GM18508 (cell line): ENCODE data around the gene CCDC183.
"Not testable (repeated sequence)": the region's sequence is repeated elsewhere in the genome, so short reads cannot be mapped to it uniquely, and the experiment has no call there.

Experiments used
- ATAC-seq: cut with Tn5 transposase; IDR thresholded peaks from one replicate; pipeline ENCODE4 v1.9.1; 2021; ENCODE audit warnings: moderate number of reproducible peaks; ENCODE audit not compliant: insufficient read depth, unreplicated experiment

The CCDC183 gene

GRCh38 chr9:136799079-136799853 is 3.1 kb downstream of the CCDC183 start:
- no peak for ATAC-seq

DNA sequence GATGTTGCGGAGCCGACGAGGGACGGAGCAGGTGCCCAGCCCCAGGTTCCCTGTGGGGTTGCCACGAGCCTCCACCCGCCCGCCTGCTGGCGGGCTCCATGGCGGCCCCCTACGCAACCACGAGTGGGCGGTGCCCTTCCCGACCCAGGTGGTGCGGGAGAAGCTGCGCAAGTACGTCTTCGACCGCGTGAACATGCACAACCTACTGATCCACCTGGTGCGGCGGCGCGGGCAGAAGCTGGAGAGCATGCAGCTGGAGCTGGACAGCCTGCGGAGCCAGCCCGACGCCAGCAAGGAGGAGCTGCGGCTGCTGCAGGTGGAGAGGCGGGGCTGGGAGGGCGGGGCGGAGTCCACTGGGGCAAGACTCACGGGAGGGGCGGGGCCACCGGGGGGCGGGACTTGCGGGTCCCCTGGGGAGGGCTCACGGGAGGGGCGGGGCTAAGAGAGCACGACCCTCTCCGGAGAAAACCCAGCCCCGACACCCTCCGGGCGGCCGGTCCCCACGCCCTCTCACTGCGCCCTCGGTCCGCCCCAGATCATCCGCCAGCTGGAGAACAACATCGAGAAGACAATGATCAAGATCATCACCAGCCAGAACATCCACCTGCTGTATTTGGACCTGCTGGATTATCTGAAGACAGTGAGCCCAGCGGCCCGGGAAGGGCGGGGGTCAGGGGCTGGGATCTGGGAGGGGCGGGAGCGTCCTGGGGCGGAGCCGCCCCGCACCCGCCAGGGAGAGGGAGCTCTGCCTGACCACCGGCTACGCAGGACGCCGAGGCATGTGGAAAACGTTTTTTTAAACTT is 3.9 kb downstream of the CCDC183 start:
- ATAC-seq: no peak

DNA sequence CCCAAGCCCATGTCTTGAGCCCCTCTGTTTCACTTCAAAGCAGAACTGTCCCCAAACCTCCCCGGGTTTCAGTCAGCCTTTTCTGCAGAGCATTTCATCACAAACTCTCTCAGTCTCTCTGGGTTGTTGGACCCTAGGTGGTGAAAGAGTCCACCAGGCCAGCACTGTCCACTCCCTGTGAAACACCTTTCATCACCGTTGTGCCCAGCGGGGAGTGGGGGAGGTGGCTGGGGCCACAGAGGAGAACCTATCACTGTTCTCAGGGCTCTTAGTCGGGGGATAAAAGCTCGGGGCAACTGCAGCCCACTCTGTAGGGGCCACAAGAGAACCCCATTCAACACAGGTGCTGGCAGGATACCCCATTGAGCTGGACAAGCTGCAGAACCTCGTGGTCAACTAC is 6.2 kb downstream of the CCDC183 start:
- no peak for ATAC-seq

GRCh38 chr9:136803009-136803550 is 6.9 kb downstream of the CCDC183 start:
- ATAC-seq: not testable (repeated sequence)

DNA sequence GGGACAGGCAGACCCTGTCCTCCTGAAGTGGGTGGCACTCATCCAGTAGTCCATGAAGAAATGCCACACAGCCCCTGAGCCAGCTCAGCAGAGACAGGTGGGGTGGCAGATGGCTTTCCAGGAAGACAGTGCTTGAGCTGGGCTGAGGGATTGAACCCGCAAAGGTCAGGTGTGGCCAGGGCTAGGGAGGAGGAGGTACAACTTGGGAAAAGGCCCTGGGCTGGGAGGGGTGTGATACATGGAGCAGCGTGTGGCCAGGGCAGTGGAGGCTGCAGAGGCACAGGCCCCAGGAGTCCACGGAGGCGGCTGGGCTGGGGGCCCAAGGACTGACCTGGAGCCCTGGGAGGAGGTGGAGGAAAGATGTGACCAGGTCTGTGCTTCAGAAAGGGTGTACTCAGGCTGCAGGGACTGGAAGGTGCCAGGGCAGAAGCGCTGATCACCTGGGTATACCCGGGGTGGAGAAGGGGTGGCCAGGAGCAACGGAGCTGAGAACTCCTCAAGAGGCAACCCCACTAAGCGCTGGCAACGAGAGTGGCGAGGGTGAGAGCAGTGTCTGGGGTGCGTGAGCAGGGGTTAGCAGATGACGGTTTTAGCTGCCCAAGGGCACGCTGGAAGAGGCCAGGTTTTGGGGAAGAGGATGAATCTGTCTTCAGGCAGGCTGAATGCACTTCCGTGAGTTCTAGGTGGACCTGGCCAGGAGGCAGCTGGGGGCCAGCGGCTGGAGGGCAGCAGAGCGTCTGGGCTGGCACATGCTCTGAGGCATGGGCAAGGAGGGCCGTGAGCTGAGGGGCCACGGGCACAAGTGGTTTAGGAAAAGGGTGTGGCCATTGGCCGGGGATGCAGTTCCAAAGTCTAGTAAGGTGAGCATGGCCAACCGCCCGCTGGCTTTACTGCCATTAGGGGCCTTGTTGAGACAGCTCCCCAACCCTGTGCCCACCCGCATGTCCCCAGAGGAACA is 7.7 kb downstream of the CCDC183 start:
- no peak for ATAC-seq

DNA sequence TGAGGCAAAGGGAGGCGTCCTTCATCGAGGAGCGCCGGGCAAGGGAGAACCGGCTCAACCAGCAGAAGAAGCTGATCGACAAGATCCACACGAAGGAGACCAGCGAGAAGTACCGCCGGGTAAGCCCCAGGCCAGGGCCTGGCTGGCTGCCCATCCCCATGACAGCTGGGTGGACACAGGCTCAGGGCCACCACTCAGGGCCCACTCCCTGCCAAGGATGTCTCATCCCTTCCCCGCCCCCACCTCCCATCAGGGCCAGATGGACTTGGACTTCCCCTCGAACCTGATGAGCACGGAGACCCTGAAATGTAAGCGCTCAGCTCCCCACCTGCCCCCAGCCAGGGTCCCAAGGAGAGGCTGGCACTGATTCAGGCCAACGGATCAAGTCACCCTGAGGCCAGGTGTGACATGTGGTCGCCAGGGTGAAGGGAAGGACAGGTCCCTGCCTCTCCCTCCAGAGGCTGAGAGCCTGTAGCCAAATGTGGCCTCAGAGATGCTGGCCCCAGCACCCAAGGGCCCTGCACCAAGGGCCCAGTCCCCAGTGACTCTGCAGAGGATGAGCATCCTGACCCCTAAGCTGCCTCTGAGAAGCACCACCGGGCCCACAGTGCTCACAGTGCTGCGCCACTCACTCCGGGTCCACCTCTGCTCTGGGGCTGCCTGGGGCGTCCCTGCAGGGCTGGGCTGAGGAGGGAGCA is 8.5 kb downstream of the CCDC183 start:
- ATAC-seq: no peak

GRCh38 chr9:136805207-136805740 is 9.1 kb downstream of the CCDC183 start:
- no peak for ATAC-seq

- no peak for ATAC-seq
Observed at GRCh38 chr9:136806067-136806466, 9.9 kb downstream of the CCDC183 start.

GRCh38 chr9:136806631-136807201 is 10.6 kb downstream of the CCDC183 start:
- ATAC-seq: no peak

DNA sequence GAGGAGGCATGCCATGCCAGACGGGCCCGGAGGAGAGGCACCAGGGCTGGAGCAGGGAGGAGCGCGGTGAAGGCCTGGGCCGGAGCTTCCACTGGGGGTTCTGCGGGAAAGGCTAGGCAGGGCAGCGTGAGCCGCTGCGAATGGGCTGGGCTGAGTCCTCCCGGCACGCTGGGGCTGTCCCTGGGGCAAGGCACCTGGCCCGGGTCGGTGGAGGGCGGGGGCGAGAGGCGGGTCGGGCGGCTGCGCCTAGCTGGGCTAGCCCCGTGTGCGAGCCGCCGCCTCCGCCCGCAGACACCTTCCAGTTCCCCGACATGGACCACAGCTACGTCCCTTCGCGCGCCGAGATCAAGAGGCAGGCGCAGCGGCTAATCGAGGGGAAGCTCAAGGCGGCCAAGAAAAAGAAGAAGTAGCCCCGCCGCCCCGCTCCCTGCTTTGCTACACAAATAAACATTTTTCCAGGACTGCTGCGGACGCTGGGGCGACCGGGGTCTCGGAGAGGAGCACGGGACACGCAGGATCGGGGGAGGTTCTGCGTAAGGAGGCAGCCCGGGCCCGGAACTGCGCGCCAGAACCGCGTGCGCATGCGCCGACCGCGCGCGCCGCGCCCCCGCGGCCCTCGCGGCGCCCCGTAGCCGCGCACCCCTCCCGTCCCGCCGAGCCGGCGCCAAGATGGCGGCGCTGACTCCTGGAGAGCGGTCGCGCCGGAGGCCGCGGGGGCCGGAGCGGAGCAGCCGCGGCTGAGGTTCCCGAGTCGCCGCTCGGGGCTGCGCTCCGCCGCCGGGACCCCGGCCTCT is 11.3 kb downstream of the CCDC183 start, which contains the start of gene RABL6:
Gene RABL6, plus strand, starts transcription at position 668 of the 794 bp plus-strand sequence. CDS start 249 bp downstream, outside the sequence.
- ATAC-seq: no peak

DNA sequence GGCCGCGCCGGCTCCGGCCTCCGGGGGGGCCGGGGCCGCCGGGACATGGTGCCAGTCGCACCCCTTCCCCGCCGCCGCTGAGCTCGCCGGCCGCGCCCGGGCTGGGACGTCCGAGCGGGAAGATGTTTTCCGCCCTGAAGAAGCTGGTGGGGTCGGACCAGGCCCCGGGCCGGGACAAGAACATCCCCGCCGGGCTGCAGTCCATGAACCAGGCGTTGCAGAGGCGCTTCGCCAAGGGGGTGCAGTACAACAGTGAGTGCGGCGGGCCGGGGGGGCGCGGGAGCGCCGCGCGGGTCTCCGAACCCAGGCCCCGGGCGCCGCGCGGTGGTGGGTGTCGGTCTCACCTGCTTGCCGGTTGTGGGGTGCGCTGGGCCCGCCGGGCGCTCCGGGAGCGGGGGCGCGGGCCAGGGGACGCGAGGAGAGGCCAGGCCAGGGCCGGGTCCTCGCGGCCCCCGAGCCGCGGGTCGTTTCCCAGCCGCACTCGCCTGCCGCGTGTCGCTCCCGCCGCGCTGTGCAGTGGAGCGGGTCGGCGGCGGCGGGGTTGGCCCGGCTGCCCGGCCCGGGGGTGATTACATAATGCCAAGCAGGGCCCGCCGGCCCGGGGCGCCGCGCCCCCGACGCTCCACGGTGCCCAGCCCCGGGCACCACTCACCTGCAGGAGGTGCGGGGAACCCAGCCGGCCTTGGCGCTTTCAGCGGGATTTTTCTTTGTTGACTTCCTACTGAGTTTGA is 12.1 kb downstream of the CCDC183 start:
- no peak for ATAC-seq

GRCh38 chr9:136808806-136809158 is 12.6 kb downstream of the CCDC183 start:
- ATAC-seq: no peak

DNA sequence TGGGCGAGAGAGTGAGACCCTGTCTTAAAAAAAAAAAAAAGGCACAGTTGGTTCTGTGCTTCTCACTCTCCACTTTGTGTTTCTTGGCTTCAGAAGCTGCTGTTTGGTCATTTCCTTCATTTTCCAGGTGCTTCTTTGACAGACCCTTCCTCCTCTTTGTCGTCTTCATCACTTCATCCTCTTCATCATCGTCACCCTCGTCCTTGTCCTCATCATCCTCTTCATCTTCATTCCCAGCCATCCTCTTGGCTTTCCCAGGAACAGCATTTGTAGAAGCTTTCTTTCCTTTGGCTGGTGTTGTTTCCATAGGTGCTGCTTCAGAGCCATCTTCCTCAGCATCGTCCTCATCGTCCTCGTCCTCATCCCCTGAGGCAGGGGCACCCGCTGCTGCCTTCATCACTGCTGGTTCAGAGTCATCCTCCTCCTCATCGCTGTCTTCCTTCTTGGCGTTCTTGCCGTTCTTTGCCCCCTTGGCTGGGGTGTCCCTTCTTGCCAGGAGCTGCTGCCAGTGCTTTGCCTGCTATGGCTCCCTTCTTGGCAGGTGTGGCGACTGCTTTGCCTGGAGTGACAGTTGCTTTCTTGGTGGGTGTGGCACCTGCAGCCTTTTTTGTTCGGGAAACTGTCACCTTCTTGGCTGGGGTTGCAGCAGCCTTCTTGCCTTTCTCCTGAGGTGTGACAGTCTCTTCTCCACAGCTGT is 18.7 kb downstream of the CCDC183 start:
- no peak for ATAC-seq

DNA sequence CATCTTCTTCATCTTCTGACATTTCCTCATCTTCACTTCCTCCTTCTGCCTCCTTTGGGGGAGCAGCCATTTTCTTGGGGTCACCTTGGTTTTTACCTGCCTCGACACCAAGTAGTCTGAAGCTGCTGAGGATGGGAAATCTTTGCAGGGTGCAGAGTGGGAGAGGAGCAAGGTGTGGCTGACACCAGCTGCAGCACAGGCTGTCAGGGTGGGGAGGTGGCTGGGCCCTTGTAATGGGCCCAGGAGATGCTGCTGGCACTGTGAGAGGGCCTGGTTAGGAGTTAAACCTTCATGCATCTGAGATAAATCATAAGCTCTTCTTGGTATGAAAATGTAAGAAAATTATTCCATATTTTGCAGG is 19.3 kb downstream of the CCDC183 start:
- ATAC-seq: no peak

GRCh38 chr9:136820971-136821825 is 25.1 kb downstream of the CCDC183 start:
- no peak for ATAC-seq
